Liver (tissue), 9 donors: ENCODE results near the gene AKT3. TPM values are rescaled to one million over a fixed set of nuclear protein-coding genes. Genes with fewer than 3 reads are reported as not detected.

Experiments used
- DNase-seq: peaks from one replicate; pipeline ENCODE4 v3.0.0-alpha.2; 2017; ENCODE audit warnings: low spot score
- H3K27ac ChIP-seq, 2 donors: one replicate each; pipeline ENCODE4 v1.7.0; 2013; ENCODE audit warnings: inconsistent platforms in 2 of 2, low read length in 2 of 2, control low read depth in 1 of 2, low read depth in 1 of 2, mild to moderate bottlenecking in 1 of 2
- H3K27me3 ChIP-seq, 4 donors: one replicate each; pipeline versions ENCODE4 v1.6.1 to v1.7.0; 2013; ENCODE audit warnings: low read length in 3 of 4, inconsistent platforms in 1 of 4, mild to moderate bottlenecking in 1 of 4, moderate library complexity in 1 of 4; ENCODE audit not compliant: control insufficient read depth in 4 of 4, insufficient read depth in 4 of 4
- H3K36me3 ChIP-seq, 4 donors: one replicate each; pipeline versions ENCODE4 v1.6.1 to v1.7.0; 2013; ENCODE audit warnings: low read length in 3 of 4, mild to moderate bottlenecking in 3 of 4, low read depth in 1 of 4, moderate library complexity in 1 of 4; ENCODE audit not compliant: control insufficient read depth in 4 of 4, insufficient read depth in 3 of 4
- H3K4me1 ChIP-seq, 4 donors: one replicate each; pipeline versions ENCODE4 v1.6.1 to v1.7.0; 2013; ENCODE audit warnings: low read length in 3 of 4, mild to moderate bottlenecking in 3 of 4, moderate library complexity in 1 of 4; ENCODE audit not compliant: control insufficient read depth in 4 of 4, insufficient read depth in 4 of 4
- H3K4me3 ChIP-seq, 3 donors: one replicate each; pipeline versions ENCODE4 v1.6.1 to v1.7.0; 2013; ENCODE audit warnings: low read length in 3 of 3, control low read depth in 1 of 3, low read depth in 1 of 3, mild to moderate bottlenecking in 1 of 3
- H3K9ac ChIP-seq, 2 donors: one replicate each; pipeline ENCODE4 v1.7.0; 2013; ENCODE audit warnings: low read length in 2 of 2, mild to moderate bottlenecking in 2 of 2, moderate library complexity in 2 of 2, control low read depth in 1 of 2, low read depth in 1 of 2
- H3K9me3 ChIP-seq, 4 donors: one replicate each; pipeline versions ENCODE4 v1.6.1 to v1.7.0; 2013; ENCODE audit warnings: low read length in 3 of 4; ENCODE audit not compliant: control insufficient read depth in 4 of 4
- CTCF ChIP-seq: fragments of 150-350 bp; IDR thresholded peaks from 2 replicates; pipeline ENCODE4 v1.5.1; 2017; ENCODE audit warnings: improper control_type of control experiment, low read depth, low read length; ENCODE audit not compliant: missing input control
- EGR1 ChIP-seq, 2 donors: IDR thresholded peaks; 2 replicates each; pipeline ENCODE4 v1.6.1; 2016 to 2018; ENCODE audit warnings: antibody characterized with exemption in 2 of 2, low read depth in 2 of 2
- FOXA1 ChIP-seq: IDR thresholded peaks from 2 replicates; pipeline ENCODE4 v1.6.1; 2016; ENCODE audit warnings: antibody characterized with exemption
- GABPA ChIP-seq, 2 donors: IDR thresholded peaks in 1 of 2; conservative IDR thresholded peaks in 1 of 2; 2 replicates each; pipeline ENCODE4 v1.6.1; 2016; ENCODE audit warnings: antibody characterized with exemption in 2 of 2, mild to moderate bottlenecking in 1 of 2, moderate library complexity in 1 of 2
- MAX ChIP-seq: IDR thresholded peaks from 2 replicates; pipeline ENCODE4 v1.6.1; 2016; ENCODE audit warnings: antibody characterized with exemption
- REST ChIP-seq: IDR thresholded peaks from 2 replicates; pipeline ENCODE4 v1.6.1; 2016; ENCODE audit warnings: antibody characterized with exemption, mild to moderate bottlenecking
- SP1 ChIP-seq: IDR thresholded peaks from 2 replicates; pipeline ENCODE4 v1.6.1; 2018; ENCODE audit warnings: antibody characterized with exemption, mild to moderate bottlenecking
- TAF1 ChIP-seq: conservative IDR thresholded peaks from 2 replicates; pipeline ENCODE4 v1.6.1; 2016; ENCODE audit warnings: antibody characterized with exemption, mild to moderate bottlenecking
- YY1 ChIP-seq: IDR thresholded peaks from 2 replicates; pipeline ENCODE4 v1.6.1; 2016; ENCODE audit warnings: antibody characterized with exemption, mild to moderate bottlenecking
- ZBTB33 ChIP-seq: IDR thresholded peaks from 2 replicates; pipeline ENCODE4 v1.6.1; 2016; ENCODE audit warnings: antibody characterized with exemption
- WGBS: extraction: QIAGEN DNeasy Blood & Tissue Kit; methylation state at CpG from one replicate; pipeline ENCODE4 v1.1.7; 2013; 5-methylcytosine and 5-hydroxymethylcytosine counted together
- polyA plus RNA-seq, 2 donors: library from polyadenylated mRNA; stranded (reverse) in 1 of 2; unstranded in 1 of 2; fragments of 200-250 nt in 1 of 2; fragments of >200 nt in 1 of 2; fragmentation: Nextera tagmentation in 1 of 2; extraction: Ambion mirVana in 1 of 2; gene quantifications; one replicate each; pipeline versions ENCODE4 v1.2.1 to v1.2.3, GENCODE V29; 2013 to 2015
- total RNA-seq, 2 donors: library from RNA; depleted of rRNA; stranded (reverse); fragments of >200 nt; gene quantifications; one replicate each; pipeline ENCODE4 v1.2.3, GENCODE V29; 2014
- donor health status: healthy.
- donor health status: healthy.
- donor health status: healthy.
- donor health status: healthy.
- donor health status: healthy.

AKT3 gene
- total and polyA plus RNA-seq, 4 donors: 1.7 to 7.6 (median 2.8) TPM

GRCh38 chr1:243523766-243524165 lies 326.3 kb downstream of the AKT3 start:
- no peak for TF ChIP-seq GABPA (IDR thresholded peaks at IDR 0.05 in 1 of 2, conservative IDR thresholded peaks at IDR 0.05 in 1 of 2)
- no peak for TF ChIP-seq EGR1 (IDR thresholded peaks at IDR 0.05; ENCODE audit: low read depth in 2 of 2)
- no peak for TF ChIP-seq CTCF
- no peak for TF ChIP-seq TAF1
- no peak for TF ChIP-seq SP1
- TF ChIP-seq ZBTB33: no peak
- TF ChIP-seq REST: no peak
- no peak for TF ChIP-seq FOXA1
- no peak for TF ChIP-seq YY1
- Histone ChIP-seq H3K36me3 (no peaks in the 10 kb centered on the region), H3K27ac (no peak overlapping the region), H3K27me3 (no peaks in the 10 kb centered on the region), H3K4me3 (no peak overlapping the region), H3K4me1 (peaks cover 0 to 1% (median 0%) of the 10 kb centered on the region in 4 donors), H3K9ac (no peak overlapping the region), H3K9me3 (no peaks in the 10 kb centered on the region)
- WGBS: 95% methylated on average over 5 of the region's 5 CpGs
- no peak for DNase-seq

GRCh38 chr1:243520831-243521230 lies 329.2 kb downstream of the AKT3 start:
- no peak for TF ChIP-seq SP1
- no peak for TF ChIP-seq MAX
- TF ChIP-seq REST: no peak
- Histone ChIP-seq H3K9ac (no peak overlapping the region), H3K4me3 (no peak overlapping the region), H3K36me3 (no peaks in the 10 kb centered on the region), H3K27me3 (no peaks in the 10 kb centered on the region), H3K9me3 (no peaks in the 10 kb centered on the region), H3K27ac (no peak overlapping the region), H3K4me1 (peaks cover 0 to 1% (median 0%) of the 10 kb centered on the region in 4 donors)
- no peak for DNase-seq
- 97% methylated on average over 1 of the region's 1 CpG for WGBS
